ENCODE data around the gene XRCC1.

- TF ChIP-seq YY1 (IDR thresholded peaks at IDR 0.05; ENCODE audit: insufficient read depth, insufficient read length), result no peak
- no peak for TF ChIP-seq ZNF274 (IDR thresholded peaks at IDR 0.05; ENCODE audit: low read depth, low read length)
These were observed 11.0 kb upstream of the XRCC1 start for GRCh38 chr19:43586346-43586745.

Data from NT2/D1 (cell line).